ENCODE data around the gene PPP3R1. TPM values are rescaled to one million over a fixed set of nuclear protein-coding genes. Genes with fewer than 3 reads are reported as not detected.

Gene PPP3R1
- total and polyA plus RNA-seq, 2 of the 8 experiments (the other 6 are each of a cell fraction or from before 2014, with no cell fraction given), result 9.3 to 85.1 TPM

GRCh38 chr2:68222287-68222686 is 30.0 kb downstream of the PPP3R1 start:
- FAIRE-seq, result no peak
- CTCF ChIA-PET (ENCODE audit: partially characterized antibody), result interaction anchor here (0.7 to 1.2 kb wide), 4 partner anchors 9 to 55 kb away, joined by 3 to 4 read pairs (median 3); no protein-coding TSS in a partner anchor

More at GRCh38 chr2:68222287-68222686, 30.0 kb downstream of the PPP3R1 start:
- Histone ChIP-seq H4K20me1 (replicated peaks in 1 of 2; ENCODE audit: control insufficient read depth in 1 of 2, insufficient read depth in 2 of 2, low read length in 2 of 2) (peaks cover 8 to 11% of the 10 kb centered on the region in 2 experiments), H3K23ac (ENCODE audit: insufficient read length) (no peak overlapping the region), H2BK5ac (ENCODE audit: low read depth, low read length) (no peak overlapping the region), H3K4ac (replicated peaks; ENCODE audit: insufficient read length, low read depth, low read length) (no peak overlapping the region), H3K56ac (replicated peaks; ENCODE audit: insufficient read length, low read depth, low read length) (no peak overlapping the region), H3K4me3 (ENCODE audit: extremely low read depth in 1 of 4, insufficient read depth in 2 of 4, low read depth in 3 of 4, low read length in 4 of 4) (no peak overlapping the region), H2AK5ac (ENCODE audit: low read depth, low read length) (no peak overlapping the region), H2BK20ac (ENCODE audit: low read length) (no peak overlapping the region), H3K79me2 (ENCODE audit: control insufficient read depth in 1 of 2, insufficient read depth in 2 of 2, low read length in 2 of 2) (peaks cover 13 to 99% of the 10 kb centered on the region in 2 experiments; a peak in 3 of 4 replicates), H3K14ac (ENCODE audit: insufficient read length) (no peak overlapping the region), H3K9ac (replicated peaks in 1 of 4; ENCODE audit: extremely low read depth in 1 of 4, low read depth in 3 of 4, low read length in 3 of 4) (no peak overlapping the region), H3K27ac (ENCODE audit: low read depth, low read length) (no peak overlapping the region), H3K18ac (ENCODE audit: extremely low read depth, low read length) (no peak overlapping the region), H3K9me3 (ENCODE audit: insufficient read depth in 2 of 2, low read depth in 1 of 2, low read length in 1 of 2) (no peaks in the 10 kb centered on the region), H4K8ac (ENCODE audit: extremely low read depth, insufficient read depth, low read length) (no peak overlapping the region), H2BK12ac (ENCODE audit: low read depth, low read length) (no peak overlapping the region), H2BK15ac (ENCODE audit: low read length) (no peak overlapping the region), H3K79me1 (ENCODE audit: low read depth, low read length) (peaks cover 3% of the 10 kb centered on the region; the same call in 1 of the 2 replicates), H4K5ac (ENCODE audit: insufficient read length, low read depth, low read length) (no peak overlapping the region), H3K4me1 (replicated peaks in 1 of 4; ENCODE audit: control insufficient read depth in 3 of 4, insufficient read depth in 4 of 4, low read length in 3 of 4) (peaks cover 0 to 3% (median 0%) of the 10 kb centered on the region in 4 experiments; a peak in 3 of 7 replicates), H2AFZ (ENCODE audit: low read length) (no peak overlapping the region), H2BK120ac (replicated peaks; ENCODE audit: low read depth, low read length) (no peak overlapping the region), H3K36me3 (ENCODE audit: control insufficient read depth in 2 of 4, insufficient read depth in 4 of 4, low read length in 3 of 4) (no peaks in the 10 kb centered on the region), H3K27me3 (replicated peaks in 1 of 4; ENCODE audit: control insufficient read depth in 3 of 4, extremely low read depth in 1 of 4, insufficient read depth in 3 of 4, low read length in 3 of 4) (no peaks in the 10 kb centered on the region), H3K4me2 (ENCODE audit: insufficient read depth in 1 of 2, low read depth in 2 of 2, low read length in 2 of 2) (no peak overlapping the region), H3K23me2 (ENCODE audit: low read depth, low read length) (no peaks in the 10 kb centered on the region), H4K91ac (replicated peaks; ENCODE audit: insufficient read length, low read length) (no peak overlapping the region)
- TF ChIP-seq E2F6 (IDR thresholded peaks at IDR 0.05) (no peak), SAP30 (IDR thresholded peaks at IDR 0.05; ENCODE audit: insufficient read depth, insufficient replicate concordance, low read length) (no peak), HDAC2 (IDR thresholded peaks at IDR 0.05; ENCODE audit: borderline replicate concordance in 1 of 2, low read depth in 2 of 2, low read length in 2 of 2) (no peak)
- POLR2A ChIA-PET (ENCODE audit: partially characterized antibody), result no interaction called here
- WGBS, 2 experiments (ENCODE audit: extremely low coverage in 1 of 2, insufficient coverage in 1 of 2, insufficient read length in 1 of 2, insufficient replicate concordance in 2 of 2, low coverage in 1 of 2, low lambda C conversion rate in 2 of 2, missing lambda C conversion rate in 1 of 2), result 83% methylated on average over 1 of the region's 1 CpG; no CpG with 5 or more reads in 1 of the 2 experiments
- no peak for DNase-seq (ENCODE audit: low read depth in 1 of 2, low spot score in 2 of 2)

All from H1 (cell line).